ENCODE data around the gene BNC2.

DNA sequence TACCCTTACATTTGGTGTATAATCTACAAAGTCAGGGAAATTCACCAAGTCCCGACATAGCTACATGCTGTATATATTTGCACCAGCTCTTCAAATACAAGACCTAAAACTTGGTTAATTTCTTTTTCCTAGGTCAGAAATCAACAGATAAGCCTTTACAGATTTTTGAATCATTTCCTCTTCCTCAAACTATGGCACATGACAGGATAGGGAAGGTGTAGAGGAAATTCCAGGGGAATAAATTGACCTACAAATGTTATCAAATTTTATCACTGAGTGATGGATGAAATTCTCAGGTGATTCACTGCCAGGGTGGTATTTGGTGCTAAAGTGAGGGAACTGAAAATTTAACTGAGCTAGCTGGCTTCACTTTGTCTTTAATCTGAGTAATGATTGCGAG, 360.0 kb downstream of the BNC2 start:
- TF ChIP-seq POLR2A (IDR thresholded peaks at IDR 0.05) = no peak
- TF ChIP-seq, protein P1, sequence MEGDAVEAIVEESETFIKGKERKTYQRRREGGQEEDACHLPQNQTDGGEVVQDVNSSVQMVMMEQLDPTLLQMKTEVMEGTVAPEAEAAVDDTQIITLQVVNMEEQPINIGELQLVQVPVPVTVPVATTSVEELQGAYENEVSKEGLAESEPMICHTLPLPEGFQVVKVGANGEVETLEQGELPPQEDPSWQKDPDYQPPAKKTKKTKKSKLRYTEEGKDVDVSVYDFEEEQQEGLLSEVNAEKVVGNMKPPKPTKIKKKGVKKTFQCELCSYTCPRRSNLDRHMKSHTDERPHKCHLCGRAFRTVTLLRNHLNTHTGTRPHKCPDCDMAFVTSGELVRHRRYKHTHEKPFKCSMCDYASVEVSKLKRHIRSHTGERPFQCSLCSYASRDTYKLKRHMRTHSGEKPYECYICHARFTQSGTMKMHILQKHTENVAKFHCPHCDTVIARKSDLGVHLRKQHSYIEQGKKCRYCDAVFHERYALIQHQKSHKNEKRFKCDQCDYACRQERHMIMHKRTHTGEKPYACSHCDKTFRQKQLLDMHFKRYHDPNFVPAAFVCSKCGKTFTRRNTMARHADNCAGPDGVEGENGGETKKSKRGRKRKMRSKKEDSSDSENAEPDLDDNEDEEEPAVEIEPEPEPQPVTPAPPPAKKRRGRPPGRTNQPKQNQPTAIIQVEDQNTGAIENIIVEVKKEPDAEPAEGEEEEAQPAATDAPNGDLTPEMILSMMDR (IDR thresholded peaks at IDR 0.05) = no peak
